Pancreas (tissue), 10 donors: Measurements from ENCODE around the gene FAM184B. TPM values are rescaled to one million over a fixed set of nuclear protein-coding genes. Genes with fewer than 3 reads are reported as not detected.
A peak's percentile ranks its signal among the peaks of the same experiment; 100 is the strongest.

Source experiments
- ATAC-seq, 4 donors: fragments of 200-7000 bp; cut with Tn5 transposase; one replicate each; pipeline versions ENCODE4 v1.8.0 to v1.9.1; 2020; ENCODE audit warnings: mild to moderate bottlenecking in 4 of 4, moderate library complexity in 4 of 4
- DNase-seq, 6 donors: peaks; one replicate each; pipeline ENCODE4 v3.0.0-alpha.2; 2020
- FAIRE-seq: peaks from 2 replicates; lab custom pipeline; 2012; peaks lifted over from hg19 to GRCh38; lab: Jason Lieb, UNC
- H3K27ac ChIP-seq, 4 donors: fragments of 200-600 bp; sonication (generic); 1 replicate in 3 of 4; 2 replicates in 1 of 4; pipeline versions ENCODE4 v1.5.0 to v1.8.0; 2020
- H3K27me3 ChIP-seq, 4 donors: fragments of 200-600 bp; one replicate each; pipeline ENCODE4 v1.8.0; 2021
- H3K36me3 ChIP-seq, 3 donors: fragments of 200-600 bp; sonication (generic) in 1 of 3; one replicate each; pipeline versions ENCODE4 v1.5.0 to v1.8.0; 2020 to 2021
- H3K4me1 ChIP-seq, 3 donors: fragments of 200-600 bp; one replicate each; pipeline ENCODE4 v1.8.0; 2021
- H3K4me3 ChIP-seq, 4 donors: fragments of 200-600 bp; sonication (generic) in 2 of 4; one replicate each; pipeline versions ENCODE4 v1.5.0 to v1.8.0; 2020 to 2021
- H3K9me3 ChIP-seq, 4 donors: fragments of 200-600 bp; one replicate each; pipeline ENCODE4 v1.8.0; 2021
- CTCF ChIP-seq, 4 donors: fragments of 200-600 bp; sonication (generic) in 3 of 4; IDR thresholded peaks; one replicate each; pipeline versions ENCODE4 v1.5.0 to v1.8.0; 2021; ENCODE audit warnings: antibody characterized with exemption in 4 of 4
- WGBS, 2 donors: extraction: QIAGEN DNeasy Blood & Tissue Kit; methylation state at CpG; one replicate each; pipeline ENCODE4 v1.1.7; 2013; 5-methylcytosine and 5-hydroxymethylcytosine counted together
- intact Hi-C, 3 donors: fragments of 100-400 bp; cut with DNase I; formaldehyde crosslinking; loops; one replicate each; pipeline versions ENCODE4 v1.11.1 to v1.14.2; 2022
- polyA plus RNA-seq, 2 donors: library from polyadenylated mRNA; stranded (reverse); fragments of 200-250 nt; gene quantifications; one replicate each; pipeline ENCODE4 v1.2.3, GENCODE V29; 2013
- total RNA-seq, 6 donors: library from RNA; stranded (reverse); fragmentation: NEBNext Ultra II Directional in 4 of 6; extraction: Animal tissue kit (Norgen Biotek cat#: 25700) in 4 of 6; gene quantifications; one replicate each; pipeline versions ENCODE4 v1.2.1 to v1.2.4, GENCODE V29; 2021 to 2023
- donor health status: healthy with polysubstance abuse.
- donor health status: DM: no; HTN: no; CAD: no; lungs with moderate emphysema.
- donor health status: DM: no; HTN: no; CAD: no.
- donor health status: control.
- donor health status: control.
- donor health status: Bipolar disorder and iron deficiency.
- donor health status: DM: yes; HTN: yes; CAD: no.
- donor health status: DM: no; HTN: no; CAD: no.
- donor health status: DM: no; HTN: no; CAD: no.
- donor health status: DM: yes; HTN: yes; CAD: no.

The FAM184B gene
- total and polyA plus RNA-seq, 8 donors = 0.04 to 0.07 TPM; not detected in 6

- FAIRE-seq (no peak), ATAC-seq (peak in 1 of 4 donors; percentile 49), DNase-seq (no peak)
- intact Hi-C loops = no loop called here
- Histone ChIP-seq H3K36me3 (peaks cover 0 to 26% (median 0%) of the 10 kb centered on the region in 3 donors), H3K27me3 (no peaks in the 10 kb centered on the region), H3K9me3 (no peaks in the 10 kb centered on the region), H3K4me3 (no peak overlapping the region), H3K27ac (no peak overlapping the region), H3K4me1 (no peaks in the 10 kb centered on the region)
- WGBS, 2 donors = 76 to 89% methylated on average over 3 of the region's 3 CpGs
- TF ChIP-seq CTCF (IDR thresholded peaks at IDR 0.05) = no peak
Observed at GRCh38 chr4:17605236-17605635, 176.2 kb downstream of the FAM184B start.

GRCh38 chr4:17599826-17600225, 181.6 kb downstream of the FAM184B start:
- FAIRE-seq (no peak), DNase-seq (no peak), ATAC-seq (no peak)
- Histone ChIP-seq H3K27ac (no peak overlapping the region), H3K4me1 (no peaks in the 10 kb centered on the region), H3K4me3 (no peak overlapping the region), H3K27me3 (no peaks in the 10 kb centered on the region), H3K9me3 (no peaks in the 10 kb centered on the region), H3K36me3 (peaks cover 0 to 40% (median 17%) of the 10 kb centered on the region in 3 donors)
- TF ChIP-seq CTCF (IDR thresholded peaks at IDR 0.05) = no peak
- WGBS, 2 donors = 46 to 93% methylated on average over 1 of the region's 1 CpG
- intact Hi-C loops = no loop called here

GRCh38 chr4:17597517-17597916, 183.9 kb downstream of the FAM184B start:
- Histone ChIP-seq H3K27me3 (no peaks in the 10 kb centered on the region), H3K4me3 (no peak overlapping the region), H3K27ac (no peak overlapping the region), H3K9me3 (no peaks in the 10 kb centered on the region), H3K36me3 (peaks cover 0 to 40% (median 17%) of the 10 kb centered on the region in 3 donors), H3K4me1 (no peaks in the 10 kb centered on the region)
- 66 to 76% methylated on average over 7 of the region's 7 CpGs for WGBS, 2 donors
- FAIRE-seq (no peak), DNase-seq (no peak), ATAC-seq (peak in 3 of 4 donors; percentile 69 to 71 (median 70))
- TF ChIP-seq CTCF (IDR thresholded peaks at IDR 0.05) = peak in 1 of 4 donors; percentile 5
- intact Hi-C loops = no loop called here

- no peak overlapping the region for H3K4me3 ChIP-seq
- ATAC-seq = peak in 1 of 4 donors; percentile 45
- H3K9me3 ChIP-seq = no peaks in the 10 kb centered on the region
- H3K36me3 ChIP-seq = peaks cover 0 to 38% (median 17%) of the 10 kb centered on the region in 3 donors
- no peak overlapping the region for H3K27ac ChIP-seq
- WGBS, 2 donors = 83 to 86% methylated on average over 6 of the region's 6 CpGs
- no peak for TF ChIP-seq CTCF (IDR thresholded peaks at IDR 0.05)
- intact Hi-C loops = no loop called here
- H3K4me1 ChIP-seq = no peaks in the 10 kb centered on the region
- no peaks in the 10 kb centered on the region for H3K27me3 ChIP-seq
- FAIRE-seq = no peak
- DNase-seq = no peak
Observed at GRCh38 chr4:17595471-17596005, 185.9 kb downstream of the FAM184B start.

- intact Hi-C loops = no loop called here
- Histone ChIP-seq H3K4me3 (no peak overlapping the region), H3K4me1 (no peaks in the 10 kb centered on the region), H3K27me3 (no peaks in the 10 kb centered on the region), H3K9me3 (no peaks in the 10 kb centered on the region), H3K36me3 (peaks cover 4 to 40% (median 10%) of the 10 kb centered on the region in 3 donors), H3K27ac (no peak overlapping the region)
- 91 to 93% methylated on average over 3 of the region's 3 CpGs for WGBS, 2 donors
- FAIRE-seq (no peak), DNase-seq (no peak), ATAC-seq (no peak)
- no peak for TF ChIP-seq CTCF (IDR thresholded peaks at IDR 0.05)
Observed at GRCh38 chr4:17589355-17589754, 192.1 kb downstream of the FAM184B start.
